Prostate gland (tissue), 2 donors: ENCODE results near the gene DIPK1A.

ENCODE experiments used
- CTCF ChIP-seq, 4 experiments: fragments of 200-600 bp in 2 of 4; fragments of 450-650 bp in 2 of 4; sonication (generic) in 2 of 4; IDR thresholded peaks; 1 replicate in 3 of 4; 2 replicates in 1 of 4; pipeline ENCODE4 v1.5.1; 2016 to 2019; ENCODE audit warnings: antibody characterized with exemption in 4 of 4, mild to moderate bottlenecking in 2 of 4, moderate library complexity in 2 of 4
- POLR2A ChIP-seq: fragments of 450-650 bp; IDR thresholded peaks from one replicate; pipeline ENCODE4 v1.6.1; 2016; ENCODE audit warnings: antibody characterized with exemption, mild to moderate bottlenecking
- POLR2AphosphoS5 ChIP-seq: sonication (generic); formaldehyde crosslinking; IDR thresholded peaks from one replicate; pipeline ENCODE4 v1.6.1; 2017; ENCODE audit warnings: antibody characterized with exemption

DNA sequence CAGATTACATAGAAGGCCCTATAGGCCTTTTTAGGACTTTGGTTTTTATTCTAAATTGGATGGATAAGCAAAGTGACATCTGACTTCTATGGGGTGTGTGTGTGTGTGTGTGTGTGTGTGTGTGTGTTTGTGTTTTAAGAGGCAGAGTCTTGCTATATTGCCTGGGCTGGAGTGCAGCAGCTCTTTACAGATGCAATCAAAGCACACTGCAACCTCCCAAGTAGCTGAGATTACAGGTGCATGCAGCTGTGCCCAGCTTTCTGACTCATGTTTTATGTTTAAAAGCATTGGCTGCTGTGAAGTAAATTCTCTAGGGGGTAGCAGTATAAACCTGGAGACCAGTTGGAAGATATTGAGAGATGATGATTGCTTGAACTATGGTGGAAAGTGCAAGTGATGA, 164.0 kb downstream of the DIPK1A start:
- TF ChIP-seq CTCF (IDR thresholded peaks at IDR 0.05) = no peak
- no peak for TF ChIP-seq POLR2AphosphoS5
- no peak for TF ChIP-seq POLR2A
